ENCODE measurements around the gene ID3.
"Not testable (repeated sequence)": the region's sequence is repeated elsewhere in the genome, so short reads cannot be mapped to it uniquely, and the experiment has no call there.

The ID3 gene

DNA sequence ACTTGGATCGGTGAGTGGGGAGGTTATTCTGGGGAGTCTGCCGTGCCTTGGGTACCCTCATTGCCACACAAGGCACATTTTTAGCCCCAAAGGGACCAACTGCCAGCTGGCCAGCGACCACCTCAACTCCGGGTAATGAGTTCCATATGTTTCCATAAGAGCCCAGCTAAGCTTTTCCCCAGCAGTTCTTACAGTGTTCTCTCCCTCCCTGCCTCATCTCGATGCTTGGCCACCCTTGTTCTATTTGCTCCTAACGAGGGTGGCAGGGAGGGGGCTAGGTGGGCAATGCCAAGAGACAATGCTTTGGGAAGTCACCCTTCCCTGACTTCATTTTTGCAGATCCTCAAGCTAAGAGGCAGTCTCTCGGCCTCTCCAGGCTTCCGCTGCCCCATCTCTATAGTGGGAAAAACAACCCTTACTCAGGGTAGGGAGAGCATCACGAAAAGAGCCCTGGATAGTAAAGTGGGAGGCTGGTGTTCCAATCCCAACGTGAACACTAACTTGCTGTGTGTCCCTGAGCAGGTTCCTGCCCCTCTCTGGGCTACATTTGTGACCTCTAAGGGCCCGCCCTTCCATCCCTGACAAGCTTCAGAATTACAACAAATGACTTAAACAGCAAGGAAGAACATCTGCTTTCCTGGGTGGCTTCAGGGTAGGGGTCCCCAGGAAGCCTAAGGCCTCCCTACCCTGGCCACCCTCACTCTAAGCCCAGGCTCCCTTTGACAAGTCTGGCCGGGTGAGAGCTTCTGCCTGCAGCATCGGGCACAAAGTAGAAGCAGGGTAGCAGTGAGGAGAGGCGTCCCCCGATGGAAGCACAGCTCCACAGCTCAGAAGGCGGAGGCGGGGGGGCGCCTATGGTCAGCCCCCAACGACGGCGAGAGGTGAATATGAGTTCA lies 5.8 kb downstream of the ID3 start:
- no peak for DNase-seq (ENCODE audit: low read depth in 2 of 2, low spot score in 1 of 2)

GRCh38 chr1:23551849-23552248 lies 7.5 kb downstream of the ID3 start:
- no peak for DNase-seq (ENCODE audit: low read depth in 2 of 2, low spot score in 1 of 2)

DNA sequence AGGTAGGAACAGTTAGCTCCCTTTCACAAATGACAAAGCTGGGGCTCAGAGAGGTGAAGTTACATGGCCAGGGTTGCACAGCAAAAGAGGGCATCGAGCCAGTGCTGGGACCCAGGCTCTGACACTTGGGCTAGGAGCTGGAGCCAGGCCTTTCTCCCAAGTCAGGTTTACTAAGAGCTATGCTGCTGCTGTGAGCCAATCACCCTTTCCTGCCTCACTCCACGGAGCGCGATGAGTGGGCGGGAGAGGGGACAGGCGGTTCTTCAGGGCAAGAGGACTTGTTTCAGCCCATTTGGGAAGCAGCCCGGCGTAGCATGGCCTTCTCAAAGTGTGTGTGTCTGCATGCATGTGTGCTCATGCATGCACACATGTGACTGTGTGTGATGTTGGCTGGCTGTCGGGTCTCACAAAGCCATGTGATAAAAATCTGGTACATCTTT lies 10.6 kb downstream of the ID3 start:
- no peak for DNase-seq (ENCODE audit: low read depth in 2 of 2, low spot score in 1 of 2)

DNA sequence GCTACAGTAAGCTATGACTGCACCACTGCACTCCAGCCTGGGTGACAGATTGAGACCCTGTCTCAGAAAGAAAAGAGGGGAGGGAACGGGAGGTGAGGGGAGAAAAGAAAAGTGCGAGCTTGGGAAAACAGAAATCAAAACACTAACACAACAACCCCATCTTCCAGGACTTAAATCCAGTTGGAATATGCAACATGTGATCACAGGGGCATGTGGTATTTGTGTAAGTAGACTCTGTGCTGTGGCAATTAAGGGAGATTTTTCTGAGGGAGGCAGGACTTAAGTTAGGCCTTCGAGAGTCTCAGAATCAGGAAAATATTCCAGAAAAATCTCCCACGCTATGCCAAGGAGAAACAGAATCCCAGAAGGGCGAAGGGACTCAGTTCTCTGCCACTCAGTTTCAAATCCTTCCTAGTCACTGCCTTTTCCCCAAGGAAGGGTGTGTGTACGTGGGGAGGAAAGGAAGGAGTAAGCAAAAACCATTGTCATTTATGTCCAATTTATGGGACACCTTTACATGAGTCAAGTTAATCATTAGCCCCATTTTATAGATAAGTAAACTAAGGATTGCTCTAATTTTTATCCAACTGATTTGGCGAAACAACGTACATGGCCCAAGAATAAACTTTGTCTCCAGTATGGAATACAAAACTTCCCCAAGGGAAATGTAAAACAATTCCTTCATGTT lies 12.3 kb downstream of the ID3 start:
- no peak for DNase-seq (ENCODE audit: low read depth in 2 of 2, low spot score in 1 of 2)

GRCh38 chr1:23545851-23546250 lies 13.4 kb downstream of the ID3 start:
- no peak for DNase-seq (ENCODE audit: low read depth in 2 of 2, low spot score in 1 of 2)

DNA sequence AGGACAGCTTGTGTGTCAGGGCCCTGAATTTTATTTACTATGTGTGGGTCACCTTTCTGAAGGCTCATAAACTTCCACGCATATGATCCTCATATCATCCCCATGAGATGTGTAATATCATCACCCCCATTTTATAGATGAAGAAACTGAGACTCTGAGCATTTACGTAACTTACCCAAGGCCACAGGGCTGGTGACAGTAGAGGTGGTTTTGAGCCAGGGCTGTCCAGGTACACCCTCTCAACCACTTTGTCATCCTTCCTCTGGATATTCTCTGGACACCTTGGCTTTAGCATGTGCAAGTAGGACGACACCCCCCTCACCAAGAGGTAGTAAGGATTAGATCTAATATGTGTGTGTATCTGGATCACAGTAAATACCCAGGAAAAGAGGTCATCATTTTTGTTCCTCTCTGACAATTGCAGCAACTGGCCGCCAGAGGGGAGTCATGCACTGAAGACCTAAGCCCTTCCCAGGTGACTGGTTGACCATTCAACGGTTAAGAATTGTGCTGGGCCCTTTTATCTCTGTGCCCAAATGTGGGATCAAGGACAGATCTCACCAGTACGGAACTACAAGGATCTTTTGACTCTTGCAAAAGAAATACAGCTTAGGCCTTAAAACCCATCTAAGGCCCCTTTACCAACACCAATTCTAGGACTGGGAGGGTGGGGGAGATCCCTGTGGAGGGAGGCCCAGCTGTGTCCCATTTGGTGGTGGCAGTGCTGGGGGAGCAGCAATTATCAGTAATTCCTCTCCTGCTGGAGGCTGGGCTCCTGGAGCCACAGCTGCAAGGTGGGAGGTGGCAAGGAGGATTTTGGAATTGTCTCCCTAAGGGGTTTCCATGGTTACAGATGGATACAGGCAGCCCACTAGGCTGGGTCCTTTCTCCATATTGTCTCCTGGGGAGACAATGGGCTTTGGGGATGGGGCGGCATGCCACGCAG lies 14.6 kb downstream of the ID3 start:
- DNase-seq (ENCODE audit: low read depth in 2 of 2, low spot score in 1 of 2), result peak; percentile 42 to 43

GRCh38 chr1:23543707-23544443 lies 15.4 kb downstream of the ID3 start:
- DNase-seq (ENCODE audit: low read depth in 2 of 2, low spot score in 1 of 2), result no peak

- DNase-seq (ENCODE audit: low read depth in 2 of 2, low spot score in 1 of 2), result not testable (repeated sequence)
These were observed 16.4 kb downstream of the ID3 start for GRCh38 chr1:23542940-23543339.

- DNase-seq (ENCODE audit: low read depth in 2 of 2, low spot score in 1 of 2), result peak; percentile 82 to 89
These were observed 19.5 kb downstream of the ID3 start for GRCh38 chr1:23539698-23540266.

GRCh38 chr1:23537296-23537973 lies 21.9 kb downstream of the ID3 start:
- no peak for DNase-seq (ENCODE audit: low read depth in 2 of 2, low spot score in 1 of 2)

GRCh38 chr1:23533246-23534023 lies 25.9 kb downstream of the ID3 start:
- no peak for DNase-seq (ENCODE audit: low read depth in 2 of 2, low spot score in 1 of 2)

GRCh38 chr1:23531562-23532094 lies 27.7 kb downstream of the ID3 start:
- DNase-seq (ENCODE audit: low read depth in 2 of 2, low spot score in 1 of 2), result no peak

DNA sequence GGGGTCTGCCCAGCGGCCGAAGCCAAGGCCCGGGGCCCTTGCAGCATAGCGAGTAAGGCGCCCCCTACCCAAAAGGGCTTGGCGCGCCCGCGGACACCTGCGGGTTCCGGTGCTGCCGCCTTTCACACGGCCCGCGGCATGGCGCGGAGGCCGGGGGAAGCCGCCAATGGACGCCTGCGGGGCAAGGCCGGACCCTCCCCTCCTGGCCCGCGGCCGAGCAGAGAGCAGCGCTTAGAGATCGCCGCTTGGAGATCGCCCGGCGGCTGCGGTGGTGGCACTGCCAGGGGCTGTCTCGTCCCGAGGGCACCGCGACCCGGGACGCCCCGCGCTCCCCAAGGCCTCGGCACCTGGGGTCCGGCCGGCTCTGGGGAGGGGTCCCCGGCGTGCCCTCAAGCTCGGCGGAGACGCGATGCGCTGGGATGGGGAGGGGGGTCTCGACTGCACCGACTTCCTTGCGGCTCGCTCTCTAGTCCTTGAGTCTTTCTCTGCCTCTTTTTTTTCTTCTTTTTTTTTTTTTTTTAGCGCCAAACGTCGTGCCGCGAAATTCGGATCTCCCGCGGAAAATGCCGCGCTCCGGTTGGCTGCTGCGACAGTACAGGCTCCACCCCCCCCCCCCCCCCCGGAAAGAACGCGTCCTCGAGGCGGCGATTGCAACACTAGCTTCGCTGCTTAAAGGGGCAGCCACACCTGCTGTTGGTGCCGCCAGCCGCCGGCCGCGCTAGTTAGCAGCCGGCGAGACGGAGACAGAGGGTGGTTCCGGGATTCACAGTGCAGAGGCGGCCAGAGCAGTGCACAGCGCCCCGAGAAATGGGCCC lies 28.3 kb downstream of the ID3 start, which contains the start of gene E2F2:
Gene E2F2 (minus strand): TSS at position 487 of the 815 bp plus-strand sequence. CDS start 440 bp downstream, at position 47.
- DNase-seq (ENCODE audit: low read depth in 2 of 2, low spot score in 1 of 2), result peak; percentile 57 to 65

GRCh38 chr1:23530087-23530746 lies 29.1 kb downstream of the ID3 start:
- DNase-seq (ENCODE audit: low read depth in 2 of 2, low spot score in 1 of 2), result no peak

- no peak for DNase-seq (ENCODE audit: low read depth in 2 of 2, low spot score in 1 of 2)
These were observed 29.9 kb downstream of the ID3 start for GRCh38 chr1:23529146-23530086.
